Measurements from ENCODE around the gene SYK. TPM values are rescaled to one million over a fixed set of nuclear protein-coding genes. Genes with fewer than 3 reads are reported as not detected.
"Not testable (repeated sequence)": the region's sequence is repeated elsewhere in the genome, so short reads cannot be mapped to it uniquely, and the experiment has no call there.

The SYK gene
- total and polyA plus RNA-seq, 2 of the 4 experiments (the other 2 are of a cell fraction) = not detected

DNA sequence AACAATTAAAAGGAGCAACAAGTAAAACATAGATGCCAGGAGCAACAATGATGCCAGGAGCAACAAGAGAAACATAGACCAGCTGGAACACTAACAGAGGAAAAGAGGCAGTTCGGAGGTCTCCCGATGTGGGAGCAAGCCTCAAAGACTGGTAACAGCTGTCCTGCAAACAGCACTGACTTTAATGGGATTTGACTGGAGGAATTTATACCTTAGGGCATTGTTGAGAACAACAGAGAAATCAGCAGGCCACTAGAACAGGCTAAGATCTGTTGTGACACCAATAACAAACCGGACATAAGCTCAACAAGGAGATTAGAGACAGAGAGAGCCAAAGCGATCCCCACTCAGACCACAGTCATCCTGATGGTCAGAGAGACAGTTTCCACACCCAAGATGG, 11.8 kb upstream of the SYK start:
- Histone ChIP-seq H2AK5ac (ENCODE audit: low read depth, low read length) (no peak overlapping the region), H4K8ac (ENCODE audit: low read depth in 2 of 2, low read length in 2 of 2) (no peak overlapping the region), H3K9me1 (ENCODE audit: insufficient read depth, low read length) (no peaks in the 10 kb centered on the region), H2AFZ (replicated peaks; ENCODE audit: low read length, poor library complexity) (no peak overlapping the region), H3K14ac (replicated peaks; ENCODE audit: low read depth, low read length) (no peak overlapping the region), H3K9me3 (ENCODE audit: control insufficient read depth, insufficient read depth, low read length) (no peaks in the 10 kb centered on the region), H3K56ac (ENCODE audit: extremely low read depth, insufficient read depth, low read length) (no peak overlapping the region), H3K4ac (ENCODE audit: low read depth, low read length) (no peak overlapping the region), H3K79me1 (ENCODE audit: low read depth in 1 of 2, low read length in 2 of 2) (no peaks in the 10 kb centered on the region), H2BK20ac (ENCODE audit: low read depth, low read length) (no peak overlapping the region), H3K27me3 (ENCODE audit: control insufficient read depth, insufficient read depth, low read length) (no peaks in the 10 kb centered on the region), H2BK5ac (ENCODE audit: low read depth, low read length, poor library complexity, severe bottlenecking) (no peak overlapping the region), H3K4me1 (ENCODE audit: control insufficient read depth, insufficient read depth, low read length) (no peaks in the 10 kb centered on the region), H4K20me1 (ENCODE audit: insufficient read depth, low read length) (no peaks in the 10 kb centered on the region), H2AK9ac (replicated peaks; ENCODE audit: low read depth, low read length, poor library complexity) (no peak overlapping the region), H3K23ac (ENCODE audit: low read depth, low read length) (no peak overlapping the region), H3K27ac (ENCODE audit: insufficient read depth, low read length) (no peak overlapping the region), H3K18ac (ENCODE audit: low read depth, low read length) (no peak overlapping the region), H3K4me3 (ENCODE audit: insufficient read depth, low read depth, low read length) (no peak overlapping the region), H2BK120ac (ENCODE audit: low read depth, low read length) (no peak overlapping the region), H3K36me3 (ENCODE audit: control insufficient read depth, insufficient read depth, low read length) (no peaks in the 10 kb centered on the region), H4K5ac (ENCODE audit: low read depth, low read length) (no peak overlapping the region), H2BK15ac (ENCODE audit: low read depth, low read length) (no peak overlapping the region), H3K4me2 (ENCODE audit: low read depth, low read length) (no peak overlapping the region), H4K91ac (ENCODE audit: insufficient read depth, low read depth, low read length) (no peak overlapping the region), H3K9ac (ENCODE audit: low read depth, low read length) (no peak overlapping the region)
- in situ Hi-C loops (cut with MboI; ENCODE audit: low sequenced_read_pairs) = no loop called here
- intact Hi-C loops (cut with micrococcal nuclease) = no loop called here
- TF ChIP-seq RAD21 (IDR thresholded peaks at IDR 0.05; ENCODE audit: low read length) (no peak), RCOR1 (IDR thresholded peaks at IDR 0.05; ENCODE audit: insufficient replicate concordance, low read length) (no peak), CHD1 (IDR thresholded peaks at IDR 0.05; ENCODE audit: low read depth, low read length) (no peak)
- DNase-seq = no peak
- no CpG with 5 or more reads among the region's 4 CpGs for WGBS, 2 experiments (ENCODE audit: extremely low coverage in 2 of 2, insufficient read length in 1 of 2)
- CTCF ChIA-PET = no interaction called here
- dilution Hi-C loops (cut with HindIII; ENCODE audit: low sequenced_read_pairs, unreplicated experiment) = no loop called here
- POLR2A ChIA-PET (ENCODE audit: unreplicated experiment) = no interaction called here
- ATAC-seq (ENCODE audit: low read depth) = no peak
- no TSS peak for BruUV-seq (replicated peaks)

DNA sequence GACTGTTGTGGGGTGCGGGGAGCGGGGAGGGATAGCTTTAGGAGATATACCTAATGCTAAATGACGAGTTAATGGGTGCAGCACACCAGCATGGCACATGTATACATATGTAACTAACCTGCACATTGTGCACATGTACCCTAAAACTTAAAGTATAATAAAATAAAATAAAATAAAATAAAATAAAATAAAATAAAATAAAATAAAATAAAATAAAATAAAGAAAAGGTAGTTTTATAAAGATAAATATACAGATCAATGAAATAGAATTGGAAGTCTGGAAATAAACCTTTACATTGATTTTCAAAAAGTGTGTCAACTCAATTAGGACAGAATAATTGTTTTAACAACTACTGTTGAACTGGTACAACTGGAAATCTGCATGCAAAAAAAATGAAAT, 8.6 kb upstream of the SYK start:
- intact Hi-C loops (cut with micrococcal nuclease); H2BK5ac ChIP-seq (ENCODE audit: low read depth, low read length, poor library complexity, severe bottlenecking); H3K4me2 ChIP-seq (ENCODE audit: low read depth, low read length); CTCF ChIA-PET; H4K8ac ChIP-seq (ENCODE audit: low read depth in 2 of 2, low read length in 2 of 2); H4K91ac ChIP-seq (ENCODE audit: insufficient read depth, low read depth, low read length); H2AK5ac ChIP-seq (ENCODE audit: low read depth, low read length); dilution Hi-C loops (cut with HindIII; ENCODE audit: low sequenced_read_pairs, unreplicated experiment); H3K18ac ChIP-seq (ENCODE audit: low read depth, low read length); DNase-seq; H3K27me3 ChIP-seq (ENCODE audit: control insufficient read depth, insufficient read depth, low read length); H3K9me3 ChIP-seq (ENCODE audit: control insufficient read depth, insufficient read depth, low read length); H2BK20ac ChIP-seq (ENCODE audit: low read depth, low read length); H3K9me1 ChIP-seq (ENCODE audit: insufficient read depth, low read length); H3K4me3 ChIP-seq (ENCODE audit: insufficient read depth, low read depth, low read length); ATAC-seq (ENCODE audit: low read depth); in situ Hi-C loops (cut with MboI; ENCODE audit: low sequenced_read_pairs); H4K5ac ChIP-seq (ENCODE audit: low read depth, low read length); H3K36me3 ChIP-seq (ENCODE audit: control insufficient read depth, insufficient read depth, low read length); H3K4me1 ChIP-seq (ENCODE audit: control insufficient read depth, insufficient read depth, low read length); H2BK15ac ChIP-seq (ENCODE audit: low read depth, low read length); H3K56ac ChIP-seq (ENCODE audit: extremely low read depth, insufficient read depth, low read length); H2BK120ac ChIP-seq (ENCODE audit: low read depth, low read length); H3K9ac ChIP-seq (ENCODE audit: low read depth, low read length); H3K4ac ChIP-seq (ENCODE audit: low read depth, low read length); H3K23ac ChIP-seq (ENCODE audit: low read depth, low read length); H3K14ac ChIP-seq (replicated peaks; ENCODE audit: low read depth, low read length); BruUV-seq (replicated peaks); POLR2A ChIA-PET (ENCODE audit: unreplicated experiment); H3K27ac ChIP-seq (ENCODE audit: insufficient read depth, low read length); H3K79me1 ChIP-seq (ENCODE audit: low read depth in 1 of 2, low read length in 2 of 2); H4K20me1 ChIP-seq (ENCODE audit: insufficient read depth, low read length); H2AFZ ChIP-seq (replicated peaks; ENCODE audit: low read length, poor library complexity); H2AK9ac ChIP-seq (replicated peaks; ENCODE audit: low read depth, low read length, poor library complexity): not testable (repeated sequence)
- no CpG with 5 or more reads among the region's 3 CpGs for WGBS, 2 experiments (ENCODE audit: extremely low coverage in 2 of 2, insufficient read length in 1 of 2)
